ENCODE measurements around the gene LRP5. TPM values are rescaled to one million over a fixed set of nuclear protein-coding genes. Genes with fewer than 3 reads are reported as not detected.

LRP5 gene
- total RNA-seq, 1 donor = 3.3 TPM

- no peak overlapping the region for H3K4me3 ChIP-seq (ENCODE audit: low read depth, low read length)
- no peak for DNase-seq (ENCODE audit: low read depth)
- no peak for TF ChIP-seq CTCF (IDR thresholded peaks at IDR 0.05; ENCODE audit: insufficient read depth, low read length)
These were observed 102.3 kb downstream of the LRP5 start for GRCh38 chr11:68414496-68415221.

GRCh38 chr11:68416070-68416578 lies 103.7 kb downstream of the LRP5 start:
- no peak for DNase-seq (ENCODE audit: low read depth)
- TF ChIP-seq CTCF (IDR thresholded peaks at IDR 0.05; ENCODE audit: insufficient read depth, low read length) = no peak

GRCh38 chr11:68418648-68419047 lies 106.3 kb downstream of the LRP5 start:
- no peak for DNase-seq (ENCODE audit: low read depth)
- no peak overlapping the region for H3K4me3 ChIP-seq (ENCODE audit: low read depth, low read length)
- no peak for TF ChIP-seq CTCF (IDR thresholded peaks at IDR 0.05; ENCODE audit: insufficient read depth, low read length)

More at GRCh38 chr11:68416070-68416578, 103.7 kb downstream of the LRP5 start:
- H3K4me3 ChIP-seq (ENCODE audit: low read depth, low read length) = no peak overlapping the region

- TF ChIP-seq CTCF (IDR thresholded peaks at IDR 0.05; ENCODE audit: insufficient read depth, low read length) = no peak
- no peak for DNase-seq (ENCODE audit: low read depth)
- no peak overlapping the region for H3K4me3 ChIP-seq (ENCODE audit: low read depth, low read length)
These were observed 107.8 kb downstream of the LRP5 start for GRCh38 chr11:68420171-68420570.

GRCh38 chr11:68423481-68423880 lies 111.1 kb downstream of the LRP5 start:
- TF ChIP-seq CTCF (IDR thresholded peaks at IDR 0.05; ENCODE audit: insufficient read depth, low read length) = no peak
- DNase-seq (ENCODE audit: low read depth) = no peak
- no peak overlapping the region for H3K4me3 ChIP-seq (ENCODE audit: low read depth, low read length)

GRCh38 chr11:68424101-68424632 lies 111.8 kb downstream of the LRP5 start:
- no peak for TF ChIP-seq CTCF (IDR thresholded peaks at IDR 0.05; ENCODE audit: insufficient read depth, low read length)
- no peak for DNase-seq (ENCODE audit: low read depth)

More at GRCh38 chr11:68424101-68424632, 111.8 kb downstream of the LRP5 start:
- no peak overlapping the region for H3K4me3 ChIP-seq (ENCODE audit: low read depth, low read length)

Measured in fibroblast of the aortic adventitia (primary cell).